Measurements from ENCODE around the gene OTOP2. TPM values are rescaled to one million over a fixed set of nuclear protein-coding genes. Genes with fewer than 3 reads are reported as not detected.
"Not testable (repeated sequence)": the region's sequence is repeated elsewhere in the genome, so short reads cannot be mapped to it uniquely, and the experiment has no call there.

OTOP2 gene
- total RNA-seq, 1 donor from 2014 or later, result not detected

DNA sequence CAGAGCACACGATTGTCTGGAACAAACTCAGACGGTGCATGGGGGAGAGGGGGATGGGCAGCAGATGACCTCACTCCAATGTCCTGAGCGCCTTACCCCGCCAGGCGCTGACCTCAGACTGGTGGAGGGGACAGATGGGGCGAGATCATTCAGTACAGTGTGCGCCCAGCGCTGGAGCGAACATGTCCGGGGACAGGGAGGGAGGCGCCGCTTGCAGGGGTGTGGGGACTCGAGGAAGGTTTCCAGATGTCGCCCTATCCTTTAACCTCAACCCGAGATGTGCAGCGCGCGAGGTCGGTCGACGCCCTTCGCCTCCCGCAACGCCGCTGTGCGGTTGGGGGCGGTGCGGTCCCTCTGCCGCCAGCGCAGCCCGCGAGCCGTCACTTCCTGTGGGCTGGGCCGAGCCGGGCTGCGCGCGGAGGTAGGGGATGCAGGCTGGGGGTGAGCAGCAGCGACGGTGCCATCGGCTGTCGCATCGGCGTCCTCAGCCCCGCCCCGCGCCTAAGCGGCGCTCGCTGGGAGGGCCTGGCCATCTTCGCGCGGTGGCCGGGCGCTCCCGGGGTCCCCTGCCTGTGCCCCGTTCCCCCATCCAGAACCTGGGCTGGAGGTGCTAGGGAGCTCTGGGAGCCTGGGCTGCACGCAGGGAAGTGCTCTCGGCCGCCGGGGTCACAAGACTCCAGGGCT, 58.0 kb downstream of the OTOP2 start:
- DNase-seq (ENCODE audit: low read depth), result no peak
- Histone ChIP-seq H3K27me3 (ENCODE audit: control insufficient read depth, insufficient read depth, low read length) (no peaks in the 10 kb centered on the region), H3K36me3 (ENCODE audit: control insufficient read depth, insufficient read depth, low read length) (no peaks in the 10 kb centered on the region), H3K4me3 (ENCODE audit: low read depth, low read length) (peak overlapping the region; percentile 64)
- TF ChIP-seq, protein P1, sequence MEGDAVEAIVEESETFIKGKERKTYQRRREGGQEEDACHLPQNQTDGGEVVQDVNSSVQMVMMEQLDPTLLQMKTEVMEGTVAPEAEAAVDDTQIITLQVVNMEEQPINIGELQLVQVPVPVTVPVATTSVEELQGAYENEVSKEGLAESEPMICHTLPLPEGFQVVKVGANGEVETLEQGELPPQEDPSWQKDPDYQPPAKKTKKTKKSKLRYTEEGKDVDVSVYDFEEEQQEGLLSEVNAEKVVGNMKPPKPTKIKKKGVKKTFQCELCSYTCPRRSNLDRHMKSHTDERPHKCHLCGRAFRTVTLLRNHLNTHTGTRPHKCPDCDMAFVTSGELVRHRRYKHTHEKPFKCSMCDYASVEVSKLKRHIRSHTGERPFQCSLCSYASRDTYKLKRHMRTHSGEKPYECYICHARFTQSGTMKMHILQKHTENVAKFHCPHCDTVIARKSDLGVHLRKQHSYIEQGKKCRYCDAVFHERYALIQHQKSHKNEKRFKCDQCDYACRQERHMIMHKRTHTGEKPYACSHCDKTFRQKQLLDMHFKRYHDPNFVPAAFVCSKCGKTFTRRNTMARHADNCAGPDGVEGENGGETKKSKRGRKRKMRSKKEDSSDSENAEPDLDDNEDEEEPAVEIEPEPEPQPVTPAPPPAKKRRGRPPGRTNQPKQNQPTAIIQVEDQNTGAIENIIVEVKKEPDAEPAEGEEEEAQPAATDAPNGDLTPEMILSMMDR (IDR thresholded peaks at IDR 0.05; ENCODE audit: insufficient read depth, low read length, poor library complexity, severe bottlenecking), result no peak

DNA sequence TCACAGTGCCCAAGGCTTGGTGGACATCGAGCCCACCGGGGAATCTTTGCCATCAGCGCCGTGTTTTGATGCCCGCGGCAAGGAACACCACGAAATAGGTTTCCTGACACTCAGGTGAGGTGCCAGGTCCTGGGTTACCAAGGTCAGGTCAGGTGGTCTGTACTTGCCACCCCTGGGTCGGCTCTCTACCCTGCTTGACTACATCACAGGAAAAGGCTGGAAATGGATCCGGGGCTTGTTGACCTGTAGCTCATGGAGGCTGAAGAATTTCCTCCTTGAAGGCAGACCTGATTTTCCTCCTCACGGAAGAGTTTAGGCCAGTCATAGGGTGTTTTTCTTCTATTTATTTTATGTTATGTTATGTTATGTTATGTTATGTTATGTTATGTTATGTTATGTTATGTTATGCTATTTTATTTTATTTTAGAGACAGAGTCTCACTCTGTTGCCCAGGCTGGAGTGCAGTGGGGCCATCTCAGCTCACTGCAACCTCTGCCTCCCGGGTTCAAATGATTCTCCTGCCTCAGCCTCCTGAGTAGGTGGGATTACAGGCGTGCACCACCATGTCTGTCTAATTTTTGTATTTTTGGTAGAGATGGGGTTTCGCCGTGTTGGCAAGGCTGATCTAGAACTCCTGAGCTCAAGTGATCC, 58.7 kb downstream of the OTOP2 start:
- H3K4me3 ChIP-seq (ENCODE audit: low read depth, low read length), result peak overlapping the region; percentile 64
- H3K27me3 ChIP-seq (ENCODE audit: control insufficient read depth, insufficient read depth, low read length); DNase-seq (ENCODE audit: low read depth); H3K36me3 ChIP-seq (ENCODE audit: control insufficient read depth, insufficient read depth, low read length): not testable (repeated sequence)

Other genes with a start within 250 kb of the OTOP2 start
- gene CD300LF, start 211.3 kb upstream of the OTOP2 start, total RNA-seq, result not detected in 2 replicates
- gene RAB37, start 187.0 kb upstream of the OTOP2 start, total RNA-seq, result 0.82 TPM in 1 of 2 replicates, not detected in the other
- 33.6 and 40.6 TPM in 2 replicates for gene NHERF1, start 175.6 kb upstream of the OTOP2 start, total RNA-seq
- 30.7 and 31.6 TPM in 2 replicates for gene NAT9, start 147.9 kb upstream of the OTOP2 start, total RNA-seq
- gene GRIN2C, start 64.4 kb upstream of the OTOP2 start, total RNA-seq, result not detected in 2 replicates
- 34.0 and 45.0 TPM in 2 replicates for gene FDXR, start 51.3 kb upstream of the OTOP2 start, total RNA-seq
- not detected in 2 replicates for gene FADS6, start 30.6 kb upstream of the OTOP2 start, total RNA-seq
- not detected in 2 replicates for gene USH1G, start 1.0 kb upstream of the OTOP2 start, total RNA-seq
- gene OTOP3, start 11.6 kb downstream of the OTOP2 start, total RNA-seq, result not detected in 2 replicates
- gene HID1, start 48.5 kb downstream of the OTOP2 start, total RNA-seq, result 25.2 and 28.5 TPM in 2 replicates
- 51.9 and 52.3 TPM in 2 replicates for gene CDR2L, start 63.4 kb downstream of the OTOP2 start, total RNA-seq
- gene MRPL58, start 88.4 kb downstream of the OTOP2 start, total RNA-seq, result 68.5 and 77.7 TPM in 2 replicates
- 247 and 275 TPM in 2 replicates for gene ATP5PD, start 122.7 kb downstream of the OTOP2 start, total RNA-seq
- gene KCTD2, start 123.0 kb downstream of the OTOP2 start, total RNA-seq, result 15.6 and 19.2 TPM in 2 replicates
- gene SLC16A5, start 163.7 kb downstream of the OTOP2 start, total RNA-seq, result 19.1 and 23.1 TPM in 2 replicates
- 7.9 and 8.0 TPM in 2 replicates for gene ARMC7, start 185.7 kb downstream of the OTOP2 start, total RNA-seq
- 107 and 114 TPM in 2 replicates for gene NT5C, start 207.5 kb downstream of the OTOP2 start, total RNA-seq
- 453 and 466 TPM in 2 replicates for gene JPT1, start 230.2 kb downstream of the OTOP2 start, total RNA-seq